OCI-LY7 (cell line): ENCODE measurements around the gene LPA. TPM values are rescaled to one million over a fixed set of nuclear protein-coding genes. Genes with fewer than 3 reads are reported as not detected.
"Not testable (repeated sequence)": the region's sequence is repeated elsewhere in the genome, so short reads cannot be mapped to it uniquely, and the experiment has no call there.

ENCODE experiments used
- BruUV-seq: library from RNA; stranded (reverse); fragments of 400-500 nt; replicated peaks from 2 replicates; lab custom pipeline; 2021; lab: Mats Ljungman, UMichigan
- CTCF ChIA-PET: fragments of 300-600 bp; sonication (Branson Sonifier 250); formaldehyde crosslinking; loops from one replicate; lab custom pipeline; 2022; ENCODE audit warnings: antibody characterized with exemption; ENCODE audit not compliant: unreplicated experiment; lab: Charles Lee
- POLR2A ChIA-PET: fragments of 300-600 bp; sonication (Branson Sonifier 250); formaldehyde crosslinking; loops from one replicate; lab custom pipeline; 2022; ENCODE audit warnings: antibody characterized with exemption; lab: Charles Lee
- DNase-seq: peaks from one replicate; pipeline ENCODE4 v3.0.0-alpha.2; 2015; ENCODE audit warnings: low spot score
- H2AFZ ChIP-seq: fragments of 200-600 bp; sonication (generic), shearing (Covaris generic); 2 replicates; pipeline ENCODE4 v1.6.1; 2014; ENCODE audit warnings: mild to moderate bottlenecking, antibody characterized with exemption, low read length, moderate library complexity
- H3K27ac ChIP-seq: fragments of 200-600 bp; sonication (generic); 2 replicates; pipeline ENCODE4 v1.5.1; 2014; ENCODE audit warnings: mixed run types, low read depth, mild to moderate bottlenecking, moderate library complexity, low read length, inconsistent platforms; ENCODE audit not compliant: poor library complexity, severe bottlenecking
- H3K36me3 ChIP-seq: fragments of 200-600 bp; sonication (generic); 2 replicates; pipeline ENCODE4 v1.6.1; 2014; ENCODE audit warnings: mild to moderate bottlenecking, antibody characterized with exemption, low read length, moderate library complexity, mixed read lengths; ENCODE audit not compliant: insufficient read depth
- H3K4me1 ChIP-seq: fragments of 200-600 bp; sonication (generic); 2 replicates; pipeline ENCODE4 v1.5.1; 2014; ENCODE audit warnings: mild to moderate bottlenecking, low read length; ENCODE audit not compliant: insufficient read depth, poor library complexity, severe bottlenecking
- H3K4me2 ChIP-seq: fragments of 200-600 bp; sonication (generic); 2 replicates; pipeline ENCODE4 v1.6.1; 2014; ENCODE audit warnings: mild to moderate bottlenecking, low read length
- H3K4me3 ChIP-seq: fragments of 200-600 bp; sonication (generic); 2 replicates; pipeline ENCODE4 v1.5.1; 2014; ENCODE audit warnings: mild to moderate bottlenecking, low read depth, low read length; ENCODE audit not compliant: poor library complexity, severe bottlenecking
- H3K79me2 ChIP-seq: fragments of 200-600 bp; sonication (generic); 2 replicates; pipeline ENCODE4 v1.6.1; 2016; ENCODE audit warnings: low read depth, mild to moderate bottlenecking, low read length, moderate library complexity, mixed read lengths; ENCODE audit not compliant: insufficient read depth
- H3K9me2 ChIP-seq: fragments of 200-600 bp; sonication (generic); 2 replicates; pipeline ENCODE4 v1.6.1; 2016; ENCODE audit warnings: mild to moderate bottlenecking, low read length, mixed read lengths; ENCODE audit not compliant: insufficient read depth
- H3K9me3 ChIP-seq: fragments of 200-600 bp; sonication (generic); 2 replicates; pipeline ENCODE4 v1.6.1; 2014; ENCODE audit warnings: mild to moderate bottlenecking, mixed run types, low read length, mixed read lengths
- H4K20me1 ChIP-seq: fragments of 200-600 bp; sonication (generic); 2 replicates; pipeline ENCODE4 v1.6.1; 2014; ENCODE audit warnings: mild to moderate bottlenecking, antibody characterized with exemption, low read length, moderate library complexity, mixed read lengths; ENCODE audit not compliant: insufficient read depth
- EZH2phosphoT487 ChIP-seq: fragments of 200-600 bp; sonication (generic); IDR thresholded peaks from 2 replicates; pipeline ENCODE4 v1.6.1; 2018; ENCODE audit warnings: low read depth, borderline replicate concordance, mild to moderate bottlenecking, mixed run types, antibody characterized with exemption, low read length, moderate library complexity, mixed read lengths
- intact Hi-C: fragments of 100-400 bp; cut with micrococcal nuclease; formaldehyde crosslinking; loops from one replicate; pipeline ENCODE4 v1.10.0; 2022; ENCODE audit not compliant: unreplicated experiment
- total RNA-seq, 2 experiments: library from RNA; depleted of rRNA in 1 of 2; stranded (reverse); fragments of >200 nt in 1 of 2; shearing (Covaris generic) in 1 of 2; gene quantifications; 2 replicates each; pipeline ENCODE4 v1.2.3, GENCODE V29; 2014 to 2022
- TF ChIP-seq, protein P1 (sequence below): fragments of 200-600 bp; sonication (generic); conservative IDR thresholded peaks from 2 replicates; pipeline ENCODE4 v1.5.1; 2014; ENCODE audit warnings: mild to moderate bottlenecking, antibody characterized with exemption, low read length, moderate library complexity, mixed read lengths

Gene LPA
- total RNA-seq, 2 experiments from 2014 or later, result not detected

DNA sequence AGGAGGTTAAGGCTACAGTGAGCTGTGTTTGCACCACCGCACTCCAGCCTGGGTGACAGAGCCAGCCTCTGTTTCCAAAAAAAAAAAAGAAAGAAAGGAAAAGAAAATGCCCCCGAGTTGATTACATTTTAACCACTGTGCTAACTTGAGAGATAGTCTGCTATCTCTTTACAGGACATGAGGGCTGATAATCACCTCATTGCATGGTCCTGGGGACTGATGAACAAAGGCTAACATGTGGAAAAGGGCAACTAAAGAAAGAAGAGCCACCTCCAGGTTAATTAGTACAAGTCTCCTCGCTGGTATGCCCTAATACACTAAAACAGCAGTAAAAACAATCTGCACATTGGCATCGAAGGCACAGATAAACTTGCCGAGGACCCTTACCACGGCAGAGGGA lies 33.8 kb upstream of the LPA start:
- Histone ChIP-seq H2AFZ (no peak overlapping the region), H3K27ac (no peak overlapping the region), H3K79me2 (no peaks in the 10 kb centered on the region), H3K9me3 (no peaks in the 10 kb centered on the region), H4K20me1 (no peaks in the 10 kb centered on the region), H3K4me3 (no peak overlapping the region), H3K4me2 (no peak overlapping the region), H3K36me3 (no peaks in the 10 kb centered on the region), H3K9me2 (no peaks in the 10 kb centered on the region), H3K4me1 (no peaks in the 10 kb centered on the region)
- TF ChIP-seq, protein P1, sequence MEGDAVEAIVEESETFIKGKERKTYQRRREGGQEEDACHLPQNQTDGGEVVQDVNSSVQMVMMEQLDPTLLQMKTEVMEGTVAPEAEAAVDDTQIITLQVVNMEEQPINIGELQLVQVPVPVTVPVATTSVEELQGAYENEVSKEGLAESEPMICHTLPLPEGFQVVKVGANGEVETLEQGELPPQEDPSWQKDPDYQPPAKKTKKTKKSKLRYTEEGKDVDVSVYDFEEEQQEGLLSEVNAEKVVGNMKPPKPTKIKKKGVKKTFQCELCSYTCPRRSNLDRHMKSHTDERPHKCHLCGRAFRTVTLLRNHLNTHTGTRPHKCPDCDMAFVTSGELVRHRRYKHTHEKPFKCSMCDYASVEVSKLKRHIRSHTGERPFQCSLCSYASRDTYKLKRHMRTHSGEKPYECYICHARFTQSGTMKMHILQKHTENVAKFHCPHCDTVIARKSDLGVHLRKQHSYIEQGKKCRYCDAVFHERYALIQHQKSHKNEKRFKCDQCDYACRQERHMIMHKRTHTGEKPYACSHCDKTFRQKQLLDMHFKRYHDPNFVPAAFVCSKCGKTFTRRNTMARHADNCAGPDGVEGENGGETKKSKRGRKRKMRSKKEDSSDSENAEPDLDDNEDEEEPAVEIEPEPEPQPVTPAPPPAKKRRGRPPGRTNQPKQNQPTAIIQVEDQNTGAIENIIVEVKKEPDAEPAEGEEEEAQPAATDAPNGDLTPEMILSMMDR, result no peak
- no peak for TF ChIP-seq EZH2phosphoT487
- no TSS peak for BruUV-seq
- no peak for DNase-seq
- CTCF ChIA-PET, result no interaction called here
- intact Hi-C loops, result no loop called here
- POLR2A ChIA-PET, result no interaction called here

DNA sequence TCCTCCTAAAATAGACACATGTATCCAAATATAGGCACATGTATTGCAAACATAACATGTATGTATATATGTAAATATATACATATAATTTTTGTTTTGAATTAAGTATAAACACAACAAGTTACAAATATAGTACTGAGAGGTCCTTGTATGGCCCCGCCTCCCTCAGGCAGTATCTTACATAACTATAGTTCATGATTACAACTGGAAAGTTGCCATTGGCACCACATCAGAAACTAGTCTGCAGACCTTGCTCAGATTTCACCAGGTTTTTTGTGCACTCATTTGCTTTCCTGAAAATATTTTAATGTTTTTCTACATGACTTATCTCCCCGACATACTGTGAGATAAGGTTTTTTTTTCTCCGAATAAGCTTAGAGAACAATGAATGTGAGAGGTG lies 32.8 kb upstream of the LPA start:
- DNase-seq, intact Hi-C loops, H3K79me2 ChIP-seq: not testable (repeated sequence)

GRCh38 chr6:160695622-160696021 lies 31.5 kb upstream of the LPA start:
- DNase-seq, H2AFZ ChIP-seq, BruUV-seq, H3K4me1 ChIP-seq, H4K20me1 ChIP-seq, H3K9me2 ChIP-seq, POLR2A ChIA-PET, H3K9me3 ChIP-seq, H3K4me3 ChIP-seq, CTCF ChIA-PET, intact Hi-C loops, H3K79me2 ChIP-seq, H3K36me3 ChIP-seq, H3K4me2 ChIP-seq, H3K27ac ChIP-seq: not testable (repeated sequence)

More for the DNA sequence above, 32.8 kb upstream of the LPA start:
- H3K9me3 ChIP-seq, BruUV-seq, H3K4me1 ChIP-seq, H3K4me2 ChIP-seq, H3K36me3 ChIP-seq, H2AFZ ChIP-seq, POLR2A ChIA-PET, H3K4me3 ChIP-seq, H3K27ac ChIP-seq, H4K20me1 ChIP-seq, CTCF ChIA-PET, H3K9me2 ChIP-seq: not testable (repeated sequence)

DNA sequence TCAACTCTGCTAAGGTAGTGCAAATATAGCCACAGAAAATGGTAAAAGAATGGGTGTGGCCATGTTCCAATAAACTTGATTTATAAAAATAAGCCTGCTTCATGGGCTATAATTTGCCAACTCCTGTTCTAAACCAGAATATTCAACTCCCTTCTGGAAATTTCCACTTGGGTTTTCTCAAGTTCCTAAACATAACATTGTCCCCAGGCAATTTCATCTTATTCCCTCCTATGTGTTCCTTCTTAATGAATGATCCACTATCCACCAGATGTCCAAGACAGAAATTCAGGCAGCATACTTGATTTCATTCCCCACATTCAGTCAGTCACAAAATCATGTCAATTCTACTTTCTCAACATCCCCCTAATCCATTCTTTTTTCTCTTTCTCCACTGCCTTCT lies 30.9 kb upstream of the LPA start:
- BruUV-seq, H4K20me1 ChIP-seq, DNase-seq, H3K27ac ChIP-seq, H2AFZ ChIP-seq, POLR2A ChIA-PET, CTCF ChIA-PET, H3K4me3 ChIP-seq, H3K4me2 ChIP-seq, H3K4me1 ChIP-seq, H3K9me3 ChIP-seq, H3K36me3 ChIP-seq, H3K79me2 ChIP-seq, intact Hi-C loops, H3K9me2 ChIP-seq: not testable (repeated sequence)
